Measurements from ENCODE around the gene KCNQ4.

Gene KCNQ4

GRCh38 chr1:40788561-40789341 lies 5.2 kb downstream of the KCNQ4 start:
- H3K9ac ChIP-seq (ENCODE audit: low read length in 2 of 2), result no peak overlapping the region
- peaks cover 0 to 3% of the 10 kb centered on the region in 2 donors for H3K36me3 ChIP-seq (ENCODE audit: control insufficient read depth in 2 of 2, insufficient read depth in 2 of 2, low read length in 2 of 2)
- no peaks in the 10 kb centered on the region for H3K9me3 ChIP-seq (ENCODE audit: control insufficient read depth in 2 of 2, low read length in 2 of 2)
- peaks cover 82% of the 10 kb centered on the region for H3K4me1 ChIP-seq (ENCODE audit: control insufficient read depth, insufficient read depth, low read length)
- no peaks in the 10 kb centered on the region for H3K27me3 ChIP-seq (ENCODE audit: control insufficient read depth in 1 of 2, insufficient read depth in 2 of 2, low read length in 2 of 2)
- H3K27ac ChIP-seq (ENCODE audit: low read length), result peak overlapping the region; percentile 64
- no peak overlapping the region for H3K4me3 ChIP-seq (ENCODE audit: low read length in 2 of 2)

- peak overlapping the region; percentile 64 for H3K27ac ChIP-seq (ENCODE audit: low read length)
- peaks cover 81% of the 10 kb centered on the region for H3K4me1 ChIP-seq (ENCODE audit: control insufficient read depth, insufficient read depth, low read length)
- no peak overlapping the region for H3K4me3 ChIP-seq (ENCODE audit: low read length in 2 of 2)
- peaks cover 0 to 3% of the 10 kb centered on the region in 2 donors for H3K36me3 ChIP-seq (ENCODE audit: control insufficient read depth in 2 of 2, insufficient read depth in 2 of 2, low read length in 2 of 2)
- H3K9ac ChIP-seq (ENCODE audit: low read length in 2 of 2), result no peak overlapping the region
- no peaks in the 10 kb centered on the region for H3K27me3 ChIP-seq (ENCODE audit: control insufficient read depth in 1 of 2, insufficient read depth in 2 of 2, low read length in 2 of 2)
- no peaks in the 10 kb centered on the region for H3K9me3 ChIP-seq (ENCODE audit: control insufficient read depth in 2 of 2, low read length in 2 of 2)
Observed at GRCh38 chr1:40789342-40789598, 5.7 kb downstream of the KCNQ4 start.

GRCh38 chr1:40789661-40790430 lies 6.3 kb downstream of the KCNQ4 start:
- Histone ChIP-seq H3K36me3 (ENCODE audit: control insufficient read depth in 2 of 2, insufficient read depth in 2 of 2, low read length in 2 of 2) (peaks cover 0 to 3% of the 10 kb centered on the region in 2 donors), H3K27me3 (ENCODE audit: control insufficient read depth in 1 of 2, insufficient read depth in 2 of 2, low read length in 2 of 2) (no peaks in the 10 kb centered on the region), H3K4me1 (ENCODE audit: control insufficient read depth, insufficient read depth, low read length) (peaks cover 75% of the 10 kb centered on the region), H3K27ac (ENCODE audit: low read length) (peak overlapping the region; percentile 64), H3K4me3 (ENCODE audit: low read length in 2 of 2) (peak overlapping the region in 1 of 2 donors; percentile 44), H3K9ac (ENCODE audit: low read length in 2 of 2) (peak overlapping the region; percentile 22 to 29), H3K9me3 (ENCODE audit: control insufficient read depth in 2 of 2, low read length in 2 of 2) (no peaks in the 10 kb centered on the region)

- Histone ChIP-seq H3K27ac (ENCODE audit: low read length) (peak overlapping the region; percentile 41), H3K9me3 (ENCODE audit: control insufficient read depth in 2 of 2, low read length in 2 of 2) (no peaks in the 10 kb centered on the region), H3K4me3 (ENCODE audit: low read length in 2 of 2) (no peak overlapping the region), H3K9ac (ENCODE audit: low read length in 2 of 2) (peak overlapping the region in 1 of 2 donors; percentile 47), H3K27me3 (ENCODE audit: control insufficient read depth in 1 of 2, insufficient read depth in 2 of 2, low read length in 2 of 2) (no peaks in the 10 kb centered on the region), H3K4me1 (ENCODE audit: control insufficient read depth, insufficient read depth, low read length) (peaks cover 72% of the 10 kb centered on the region), H3K36me3 (ENCODE audit: control insufficient read depth in 2 of 2, insufficient read depth in 2 of 2, low read length in 2 of 2) (peaks cover 0 to 3% of the 10 kb centered on the region in 2 donors)
Observed at GRCh38 chr1:40792036-40792435, 8.4 kb downstream of the KCNQ4 start.

- H3K27me3 ChIP-seq (ENCODE audit: control insufficient read depth in 1 of 2, insufficient read depth in 2 of 2, low read length in 2 of 2), result no peaks in the 10 kb centered on the region
- H3K4me1 ChIP-seq (ENCODE audit: control insufficient read depth, insufficient read depth, low read length), result peaks cover 73% of the 10 kb centered on the region
- H3K27ac ChIP-seq (ENCODE audit: low read length), result no peak overlapping the region
- H3K9ac ChIP-seq (ENCODE audit: low read length in 2 of 2), result no peak overlapping the region
- H3K4me3 ChIP-seq (ENCODE audit: low read length in 2 of 2), result no peak overlapping the region
- H3K36me3 ChIP-seq (ENCODE audit: control insufficient read depth in 2 of 2, insufficient read depth in 2 of 2, low read length in 2 of 2), result peaks cover 0 to 3% of the 10 kb centered on the region in 2 donors
- H3K9me3 ChIP-seq (ENCODE audit: control insufficient read depth in 2 of 2, low read length in 2 of 2), result no peaks in the 10 kb centered on the region
Observed at GRCh38 chr1:40793617-40794016, 10.0 kb downstream of the KCNQ4 start.

- H3K27me3 ChIP-seq (ENCODE audit: control insufficient read depth in 1 of 2, insufficient read depth in 2 of 2, low read length in 2 of 2), result no peaks in the 10 kb centered on the region
- H3K9me3 ChIP-seq (ENCODE audit: control insufficient read depth in 2 of 2, low read length in 2 of 2), result no peaks in the 10 kb centered on the region
- H3K4me3 ChIP-seq (ENCODE audit: low read length in 2 of 2), result no peak overlapping the region
- no peak overlapping the region for H3K9ac ChIP-seq (ENCODE audit: low read length in 2 of 2)
- peaks cover 0 to 3% of the 10 kb centered on the region in 2 donors for H3K36me3 ChIP-seq (ENCODE audit: control insufficient read depth in 2 of 2, insufficient read depth in 2 of 2, low read length in 2 of 2)
- no peak overlapping the region for H3K27ac ChIP-seq (ENCODE audit: low read length)
- H3K4me1 ChIP-seq (ENCODE audit: control insufficient read depth, insufficient read depth, low read length), result peaks cover 74% of the 10 kb centered on the region
Observed at GRCh38 chr1:40794048-40794447, 10.5 kb downstream of the KCNQ4 start.

- Histone ChIP-seq H3K4me1 (ENCODE audit: control insufficient read depth, insufficient read depth, low read length) (peaks cover 74% of the 10 kb centered on the region), H3K36me3 (ENCODE audit: control insufficient read depth in 2 of 2, insufficient read depth in 2 of 2, low read length in 2 of 2) (peaks cover 0 to 3% of the 10 kb centered on the region in 2 donors), H3K9ac (ENCODE audit: low read length in 2 of 2) (no peak overlapping the region), H3K4me3 (ENCODE audit: low read length in 2 of 2) (no peak overlapping the region), H3K27ac (ENCODE audit: low read length) (peak overlapping the region; percentile 70), H3K9me3 (ENCODE audit: control insufficient read depth in 2 of 2, low read length in 2 of 2) (no peaks in the 10 kb centered on the region), H3K27me3 (ENCODE audit: control insufficient read depth in 1 of 2, insufficient read depth in 2 of 2, low read length in 2 of 2) (no peaks in the 10 kb centered on the region)
Observed at GRCh38 chr1:40794974-40795715, 11.6 kb downstream of the KCNQ4 start.

GRCh38 chr1:40795811-40796586 lies 12.4 kb downstream of the KCNQ4 start:
- H3K9me3 ChIP-seq (ENCODE audit: control insufficient read depth in 2 of 2, low read length in 2 of 2), result no peaks in the 10 kb centered on the region
- no peak overlapping the region for H3K4me3 ChIP-seq (ENCODE audit: low read length in 2 of 2)
- peaks cover 74% of the 10 kb centered on the region for H3K4me1 ChIP-seq (ENCODE audit: control insufficient read depth, insufficient read depth, low read length)
- peaks cover 0 to 3% of the 10 kb centered on the region in 2 donors for H3K36me3 ChIP-seq (ENCODE audit: control insufficient read depth in 2 of 2, insufficient read depth in 2 of 2, low read length in 2 of 2)
- peak overlapping the region; percentile 70 for H3K27ac ChIP-seq (ENCODE audit: low read length)
- H3K9ac ChIP-seq (ENCODE audit: low read length in 2 of 2), result no peak overlapping the region
- no peaks in the 10 kb centered on the region for H3K27me3 ChIP-seq (ENCODE audit: control insufficient read depth in 1 of 2, insufficient read depth in 2 of 2, low read length in 2 of 2)

GRCh38 chr1:40796939-40797667 lies 13.5 kb downstream of the KCNQ4 start:
- H3K9ac ChIP-seq (ENCODE audit: low read length in 2 of 2), result peak overlapping the region in 1 of 2 donors; percentile 36
- H3K4me3 ChIP-seq (ENCODE audit: low read length in 2 of 2), result no peak overlapping the region

GRCh38 chr1:40797668-40798010 lies 14.1 kb downstream of the KCNQ4 start:
- Histone ChIP-seq H3K36me3 (ENCODE audit: control insufficient read depth in 2 of 2, insufficient read depth in 2 of 2, low read length in 2 of 2) (peaks cover 0 to 3% of the 10 kb centered on the region in 2 donors), H3K27ac (ENCODE audit: low read length) (peak overlapping the region; percentile 80), H3K4me3 (ENCODE audit: low read length in 2 of 2) (no peak overlapping the region), H3K27me3 (ENCODE audit: control insufficient read depth in 1 of 2, insufficient read depth in 2 of 2, low read length in 2 of 2) (no peaks in the 10 kb centered on the region), H3K9me3 (ENCODE audit: control insufficient read depth in 2 of 2, low read length in 2 of 2) (no peaks in the 10 kb centered on the region), H3K9ac (ENCODE audit: low read length in 2 of 2) (peak overlapping the region in 1 of 2 donors; percentile 36), H3K4me1 (ENCODE audit: control insufficient read depth, insufficient read depth, low read length) (peaks cover 72% of the 10 kb centered on the region)

More at GRCh38 chr1:40796939-40797667, 13.5 kb downstream of the KCNQ4 start:
- H3K27ac ChIP-seq (ENCODE audit: low read length), result peak overlapping the region; percentile 80
- peaks cover 74% of the 10 kb centered on the region for H3K4me1 ChIP-seq (ENCODE audit: control insufficient read depth, insufficient read depth, low read length)
- H3K36me3 ChIP-seq (ENCODE audit: control insufficient read depth in 2 of 2, insufficient read depth in 2 of 2, low read length in 2 of 2), result peaks cover 0 to 3% of the 10 kb centered on the region in 2 donors
- no peaks in the 10 kb centered on the region for H3K9me3 ChIP-seq (ENCODE audit: control insufficient read depth in 2 of 2, low read length in 2 of 2)
- H3K27me3 ChIP-seq (ENCODE audit: control insufficient read depth in 1 of 2, insufficient read depth in 2 of 2, low read length in 2 of 2), result no peaks in the 10 kb centered on the region
